CD14-positive monocyte (primary cell): Measurements from ENCODE around the gene TSC22D1. TPM values are rescaled to one million over a fixed set of nuclear protein-coding genes. Genes with fewer than 3 reads are reported as not detected.

ENCODE experiments used
- DNase-seq, 3 donors: peaks; one replicate each; pipeline ENCODE4 v3.0.0-alpha.2; 2011 to 2022
- H2AFZ ChIP-seq: 2 replicates; pipeline ENCODE4 v1.6.0; 2012; ENCODE audit warnings: mild to moderate bottlenecking, low read depth, low read length, inconsistent platforms; ENCODE audit not compliant: insufficient read depth, poor library complexity, severe bottlenecking
- H3K27ac ChIP-seq, 2 donors: 1 replicate in 1 of 2; 2 replicates in 1 of 2; pipeline ENCODE4 v1.5.1; 2012 to 2013; ENCODE audit warnings: low read length in 2 of 2, control low read depth in 1 of 2, inconsistent platforms in 1 of 2, low read depth in 1 of 2, mild to moderate bottlenecking in 1 of 2
- H3K27me3 ChIP-seq, 2 donors: one replicate each; pipeline versions ENCODE4 v1.6.0 to v1.6.1; 2011 to 2013; ENCODE audit warnings: low read length in 2 of 2; ENCODE audit not compliant: control insufficient read depth in 2 of 2, insufficient read depth in 2 of 2
- H3K36me3 ChIP-seq, 2 donors: replicated peaks in 1 of 2; 1 replicate in 1 of 2; 2 replicates in 1 of 2; pipeline versions ENCODE4 v1.5.1 to v1.6.1; 2012 to 2013; ENCODE audit warnings: low read length in 2 of 2, control low read depth in 1 of 2, inconsistent platforms in 1 of 2, mild to moderate bottlenecking in 1 of 2; ENCODE audit not compliant: insufficient read depth in 2 of 2, control insufficient read depth in 1 of 2
- H3K4me1 ChIP-seq, 2 donors: 1 replicate in 1 of 2; 2 replicates in 1 of 2; pipeline versions ENCODE4 v1.5.1 to v1.6.1; 2012 to 2013; ENCODE audit warnings: low read length in 2 of 2, control low read depth in 1 of 2, inconsistent platforms in 1 of 2, mild to moderate bottlenecking in 1 of 2, moderate library complexity in 1 of 2; ENCODE audit not compliant: insufficient read depth in 2 of 2, control insufficient read depth in 1 of 2
- H3K4me2 ChIP-seq: replicated peaks from 2 replicates; pipeline ENCODE3; 2012; ENCODE audit warnings: low read length, moderate library complexity, mild to moderate bottlenecking; ENCODE audit not compliant: poor library complexity, severe bottlenecking; ENCODE audit errors: extremely low read depth
- H3K4me3 ChIP-seq, 3 experiments: fragments of 200-600 bp in 1 of 3; sonication (generic) in 1 of 3; replicated peaks in 1 of 3; 1 replicate in 2 of 3; 2 replicates in 1 of 3; pipeline ENCODE4 v1.5.1; 2011 to 2013; ENCODE audit warnings: low read length in 3 of 3, mild to moderate bottlenecking in 3 of 3, control low read depth in 2 of 3, low read depth in 2 of 3, inconsistent platforms in 1 of 3, moderate library complexity in 1 of 3
- H3K79me2 ChIP-seq: 2 replicates; pipeline ENCODE4 v1.6.0; 2012; ENCODE audit warnings: mild to moderate bottlenecking, control low read depth, inconsistent platforms, low read length, moderate library complexity; ENCODE audit not compliant: insufficient read depth
- H3K9ac ChIP-seq: 2 replicates; pipeline ENCODE4 v1.6.0; 2017; ENCODE audit warnings: low read length, mild to moderate bottlenecking; ENCODE audit not compliant: insufficient read depth, poor library complexity, severe bottlenecking
- H3K9me3 ChIP-seq, 2 donors: replicated peaks in 1 of 2; 1 replicate in 1 of 2; 2 replicates in 1 of 2; pipeline versions ENCODE4 v1.5.1 to v1.6.1; 2012 to 2013; ENCODE audit warnings: low read length in 2 of 2, control low read depth in 1 of 2; ENCODE audit not compliant: control insufficient read depth in 1 of 2, insufficient read depth in 1 of 2
- H4K20me1 ChIP-seq: 2 replicates; pipeline ENCODE4 v1.6.0; 2012; ENCODE audit warnings: mild to moderate bottlenecking, low read length, control low read depth, moderate library complexity; ENCODE audit not compliant: insufficient read depth
- H3K27ac Mint-ChIP-seq, 7 donors: one replicate each; pipeline ENCODE4 v1.8.0; 2020; ENCODE audit warnings: mild to moderate bottlenecking in 7 of 7, mixed read lengths in 7 of 7, moderate library complexity in 6 of 7, inconsistent platforms in 2 of 7
- H3K27me3 Mint-ChIP-seq, 3 donors: one replicate each; pipeline ENCODE4 v1.8.0; 2021 to 2022; ENCODE audit warnings: low read depth in 3 of 3, mild to moderate bottlenecking in 3 of 3, mixed read lengths in 3 of 3, moderate library complexity in 3 of 3, inconsistent platforms in 1 of 3
- H3K36me3 Mint-ChIP-seq, 2 donors: one replicate each; pipeline ENCODE4 v1.8.0; 2020; ENCODE audit warnings: mixed read lengths in 2 of 2, inconsistent platforms in 1 of 2, mild to moderate bottlenecking in 1 of 2
- H3K4me1 Mint-ChIP-seq: one replicate; pipeline ENCODE4 v1.8.0; 2020; ENCODE audit warnings: mild to moderate bottlenecking, mixed read lengths
- H3K4me3 Mint-ChIP-seq, 2 donors: one replicate each; pipeline ENCODE4 v1.8.0; 2020; ENCODE audit warnings: mild to moderate bottlenecking in 2 of 2, mixed read lengths in 2 of 2, moderate library complexity in 1 of 2
- H3K9me3 Mint-ChIP-seq, 7 donors: one replicate each; pipeline ENCODE4 v1.8.0; 2020 to 2022; ENCODE audit warnings: mixed read lengths in 7 of 7, mild to moderate bottlenecking in 6 of 7, moderate library complexity in 6 of 7, inconsistent platforms in 2 of 7
- WGBS: methylation state at CpG from one replicate; pipeline ENCODE4 v1.1.5; 2013; ENCODE audit warnings: missing lambda C conversion rate; ENCODE audit not compliant: insufficient coverage; 5-methylcytosine and 5-hydroxymethylcytosine counted together
- intact Hi-C, 2 donors: fragments of 100-400 bp; cut with micrococcal nuclease; formaldehyde crosslinking; loops; one replicate each; pipeline versions ENCODE4 v1.15.0 to v1.15.1; 2023
- polyA plus RNA-seq, 3 donors: library from polyadenylated mRNA; depleted of rRNA in 1 of 3; unstranded in 2 of 3; stranded (reverse) in 1 of 3; fragments of 300-500 nt in 2 of 3; fragments of >200 nt in 1 of 3; fragmentation: Illumina TruSeq in 2 of 3; gene quantifications; 1 replicate in 2 of 3; 2 replicates in 1 of 3; pipeline ENCODE4 v1.2.3, GENCODE V29; 2012 to 2021
- TF ChIP-seq, protein P1 (sequence below): fragments of 200-600 bp; IDR thresholded peaks from one replicate; pipeline ENCODE4 v1.8.0; 2022; ENCODE audit warnings: antibody characterized with exemption, mild to moderate bottlenecking

Gene TSC22D1
- polyA plus RNA-seq, 3 donors, result 1.9 to 10.4 (median 3.1) TPM

DNA sequence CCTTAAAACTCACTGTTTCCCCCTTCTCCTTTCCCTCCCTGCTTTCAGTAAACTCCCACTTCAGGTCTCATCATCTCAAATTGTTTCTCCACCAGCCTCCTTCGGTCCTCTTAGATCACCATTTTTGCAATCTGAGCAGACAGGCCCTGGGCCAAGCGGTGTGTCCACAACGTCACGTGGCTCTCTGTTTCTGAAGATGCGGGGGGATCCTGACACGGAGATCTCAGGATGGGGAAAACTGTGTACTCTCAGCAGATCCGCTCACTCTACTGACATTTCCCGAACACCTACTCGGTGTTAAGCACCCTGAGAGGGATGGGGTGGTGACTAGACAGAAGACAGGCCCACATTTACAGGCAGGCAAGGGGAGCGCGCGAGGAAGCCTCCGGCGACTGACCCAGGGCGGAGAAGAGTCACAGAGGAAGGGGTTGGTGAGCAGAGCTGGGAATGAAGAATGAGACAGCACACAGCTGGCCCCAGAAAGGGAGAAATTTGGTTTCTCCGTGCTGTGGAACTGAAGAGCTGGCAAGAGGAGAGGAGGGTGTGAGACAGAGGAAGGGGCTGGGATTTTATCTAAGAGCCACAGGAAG, 163.7 kb downstream of the TSC22D1 start:
- Histone ChIP-seq H2AFZ (peak overlapping the region; percentile 6), H3K4me3 (no peak overlapping the region), H3K9ac (no peak overlapping the region), H4K20me1 (no peaks in the 10 kb centered on the region), H3K4me1 (peaks cover 12% of the 10 kb centered on the region in 2 donors), H3K9me3 (no peaks in the 10 kb centered on the region), H3K36me3 (no peaks in the 10 kb centered on the region), H3K27me3 (no peaks in the 10 kb centered on the region), H3K79me2 (no peaks in the 10 kb centered on the region), H3K4me2 (no peak overlapping the region), H3K27ac (no peak overlapping the region)
- TF ChIP-seq, protein P1, sequence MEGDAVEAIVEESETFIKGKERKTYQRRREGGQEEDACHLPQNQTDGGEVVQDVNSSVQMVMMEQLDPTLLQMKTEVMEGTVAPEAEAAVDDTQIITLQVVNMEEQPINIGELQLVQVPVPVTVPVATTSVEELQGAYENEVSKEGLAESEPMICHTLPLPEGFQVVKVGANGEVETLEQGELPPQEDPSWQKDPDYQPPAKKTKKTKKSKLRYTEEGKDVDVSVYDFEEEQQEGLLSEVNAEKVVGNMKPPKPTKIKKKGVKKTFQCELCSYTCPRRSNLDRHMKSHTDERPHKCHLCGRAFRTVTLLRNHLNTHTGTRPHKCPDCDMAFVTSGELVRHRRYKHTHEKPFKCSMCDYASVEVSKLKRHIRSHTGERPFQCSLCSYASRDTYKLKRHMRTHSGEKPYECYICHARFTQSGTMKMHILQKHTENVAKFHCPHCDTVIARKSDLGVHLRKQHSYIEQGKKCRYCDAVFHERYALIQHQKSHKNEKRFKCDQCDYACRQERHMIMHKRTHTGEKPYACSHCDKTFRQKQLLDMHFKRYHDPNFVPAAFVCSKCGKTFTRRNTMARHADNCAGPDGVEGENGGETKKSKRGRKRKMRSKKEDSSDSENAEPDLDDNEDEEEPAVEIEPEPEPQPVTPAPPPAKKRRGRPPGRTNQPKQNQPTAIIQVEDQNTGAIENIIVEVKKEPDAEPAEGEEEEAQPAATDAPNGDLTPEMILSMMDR, result no peak
- H3K27ac Mint-ChIP-seq, result no peak overlapping the region
- WGBS, result 53% methylated on average over 10 of the region's 16 CpGs
- peaks cover 0 to 7% (median 3%) of the 10 kb centered on the region in 7 donors for H3K9me3 Mint-ChIP-seq
- H3K36me3 Mint-ChIP-seq, result no peaks in the 10 kb centered on the region
- intact Hi-C loops, result no loop called here
- H3K4me3 Mint-ChIP-seq, result no peak overlapping the region
- no peak for DNase-seq
- H3K27me3 Mint-ChIP-seq, result peaks cover 2 to 7% (median 6%) of the 10 kb centered on the region in 3 donors
- H3K4me1 Mint-ChIP-seq, result peaks cover 26% of the 10 kb centered on the region

DNA sequence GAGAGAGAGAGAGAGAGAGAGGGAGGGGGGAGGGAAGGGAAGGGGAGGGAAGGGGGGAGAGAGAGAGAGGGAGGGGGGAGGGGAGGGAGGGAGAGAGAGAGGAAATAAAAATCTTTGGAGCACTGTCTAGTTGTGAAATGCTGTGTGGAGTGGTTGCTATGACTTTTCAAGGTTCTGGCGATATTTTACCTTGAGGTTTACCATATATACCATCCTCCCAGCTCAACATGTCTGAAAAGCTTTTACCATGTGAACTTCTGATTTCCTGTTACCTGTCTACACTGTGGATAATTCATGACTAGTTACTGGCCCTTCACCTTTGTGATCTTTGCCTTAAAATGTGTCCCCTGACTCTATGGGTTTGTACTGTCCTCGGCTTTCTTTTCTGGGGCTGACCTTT, 164.3 kb downstream of the TSC22D1 start:
- peaks cover 28% of the 10 kb centered on the region for H3K4me1 Mint-ChIP-seq

More for the DNA sequence above, 164.3 kb downstream of the TSC22D1 start:
- Histone ChIP-seq H3K27ac (no peak overlapping the region), H3K36me3 (no peaks in the 10 kb centered on the region), H4K20me1 (no peaks in the 10 kb centered on the region), H3K4me1 (peaks cover 12% of the 10 kb centered on the region in 2 donors), H3K27me3 (no peaks in the 10 kb centered on the region), H3K9ac (no peak overlapping the region), H3K4me2 (no peak overlapping the region), H3K9me3 (no peaks in the 10 kb centered on the region), H3K79me2 (no peaks in the 10 kb centered on the region), H3K4me3 (no peak overlapping the region), H2AFZ (no peak overlapping the region)
- H3K27ac Mint-ChIP-seq, result no peak overlapping the region
- 100% methylated on average over 1 of the region's 2 CpGs for WGBS
- H3K36me3 Mint-ChIP-seq, result no peaks in the 10 kb centered on the region
- TF ChIP-seq, protein P1, result no peak
- peaks cover 5 to 9% (median 7%) of the 10 kb centered on the region in 3 donors for H3K27me3 Mint-ChIP-seq
- no peak for DNase-seq
- H3K4me3 Mint-ChIP-seq, result no peak overlapping the region
- H3K9me3 Mint-ChIP-seq, result peaks cover 0 to 7% (median 3%) of the 10 kb centered on the region in 7 donors
- intact Hi-C loops, result no loop called here
